Glutamatergic neuron (in vitro differentiated cells): ENCODE data around the gene HHIP. TPM values are rescaled to one million over a fixed set of nuclear protein-coding genes. Genes with fewer than 3 reads are reported as not detected.

ENCODE experiments used
- DNase-seq: peaks from one replicate; pipeline ENCODE4 v3.0.0; 2022
- H3K27ac Mint-ChIP-seq: one replicate; pipeline ENCODE4 v1.8.0; 2020; ENCODE audit warnings: mild to moderate bottlenecking, mixed read lengths, inconsistent platforms; ENCODE audit not compliant: unreplicated experiment
- H3K27me3 Mint-ChIP-seq: one replicate; pipeline ENCODE4 v1.8.0; 2020; ENCODE audit warnings: mild to moderate bottlenecking, moderate library complexity, mixed read lengths, inconsistent platforms; ENCODE audit not compliant: unreplicated experiment
- H3K36me3 Mint-ChIP-seq: one replicate; pipeline ENCODE4 v1.8.0; 2020; ENCODE audit warnings: mild to moderate bottlenecking, mixed read lengths, inconsistent platforms; ENCODE audit not compliant: unreplicated experiment
- H3K4me1 Mint-ChIP-seq: one replicate; pipeline ENCODE4 v1.8.0; 2020; ENCODE audit warnings: mild to moderate bottlenecking, low read depth, mixed read lengths, inconsistent platforms; ENCODE audit not compliant: unreplicated experiment
- H3K4me3 Mint-ChIP-seq: one replicate; pipeline ENCODE4 v1.8.0; 2020; ENCODE audit warnings: mild to moderate bottlenecking, mixed read lengths, inconsistent platforms; ENCODE audit not compliant: unreplicated experiment
- H3K9me3 Mint-ChIP-seq: one replicate; pipeline ENCODE4 v1.8.0; 2020; ENCODE audit warnings: mild to moderate bottlenecking, moderate library complexity, mixed read lengths, inconsistent platforms; ENCODE audit not compliant: unreplicated experiment
- total RNA-seq: library from RNA; stranded (reverse); fragmentation: NEBNext Ultra II Directional; extraction: Animal tissue kit (Norgen Biotek cat#: 25700); gene quantifications from one replicate; pipeline ENCODE4 v1.2.1, GENCODE V29; 2021; ENCODE audit not compliant: unreplicated experiment
- TF ChIP-seq, protein P1 (sequence below): fragments of 200-600 bp; sonication (generic); IDR thresholded peaks from one replicate; pipeline ENCODE4 v1.5.0; 2021; ENCODE audit not compliant: partially characterized antibody, unreplicated experiment

Gene HHIP
- total RNA-seq, 1 donor from 2014 or later, result 9.7 TPM

GRCh38 chr4:144656850-144657249 is 10.9 kb downstream of the HHIP start:
- no peak for DNase-seq
- peaks cover 3% of the 10 kb centered on the region for H3K4me1 Mint-ChIP-seq
- no peaks in the 10 kb centered on the region for H3K27me3 Mint-ChIP-seq
- no peaks in the 10 kb centered on the region for H3K36me3 Mint-ChIP-seq
- no peak overlapping the region for H3K27ac Mint-ChIP-seq
- TF ChIP-seq, protein P1, sequence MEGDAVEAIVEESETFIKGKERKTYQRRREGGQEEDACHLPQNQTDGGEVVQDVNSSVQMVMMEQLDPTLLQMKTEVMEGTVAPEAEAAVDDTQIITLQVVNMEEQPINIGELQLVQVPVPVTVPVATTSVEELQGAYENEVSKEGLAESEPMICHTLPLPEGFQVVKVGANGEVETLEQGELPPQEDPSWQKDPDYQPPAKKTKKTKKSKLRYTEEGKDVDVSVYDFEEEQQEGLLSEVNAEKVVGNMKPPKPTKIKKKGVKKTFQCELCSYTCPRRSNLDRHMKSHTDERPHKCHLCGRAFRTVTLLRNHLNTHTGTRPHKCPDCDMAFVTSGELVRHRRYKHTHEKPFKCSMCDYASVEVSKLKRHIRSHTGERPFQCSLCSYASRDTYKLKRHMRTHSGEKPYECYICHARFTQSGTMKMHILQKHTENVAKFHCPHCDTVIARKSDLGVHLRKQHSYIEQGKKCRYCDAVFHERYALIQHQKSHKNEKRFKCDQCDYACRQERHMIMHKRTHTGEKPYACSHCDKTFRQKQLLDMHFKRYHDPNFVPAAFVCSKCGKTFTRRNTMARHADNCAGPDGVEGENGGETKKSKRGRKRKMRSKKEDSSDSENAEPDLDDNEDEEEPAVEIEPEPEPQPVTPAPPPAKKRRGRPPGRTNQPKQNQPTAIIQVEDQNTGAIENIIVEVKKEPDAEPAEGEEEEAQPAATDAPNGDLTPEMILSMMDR, result no peak
- H3K4me3 Mint-ChIP-seq, result no peak overlapping the region
- no peaks in the 10 kb centered on the region for H3K9me3 Mint-ChIP-seq

DNA sequence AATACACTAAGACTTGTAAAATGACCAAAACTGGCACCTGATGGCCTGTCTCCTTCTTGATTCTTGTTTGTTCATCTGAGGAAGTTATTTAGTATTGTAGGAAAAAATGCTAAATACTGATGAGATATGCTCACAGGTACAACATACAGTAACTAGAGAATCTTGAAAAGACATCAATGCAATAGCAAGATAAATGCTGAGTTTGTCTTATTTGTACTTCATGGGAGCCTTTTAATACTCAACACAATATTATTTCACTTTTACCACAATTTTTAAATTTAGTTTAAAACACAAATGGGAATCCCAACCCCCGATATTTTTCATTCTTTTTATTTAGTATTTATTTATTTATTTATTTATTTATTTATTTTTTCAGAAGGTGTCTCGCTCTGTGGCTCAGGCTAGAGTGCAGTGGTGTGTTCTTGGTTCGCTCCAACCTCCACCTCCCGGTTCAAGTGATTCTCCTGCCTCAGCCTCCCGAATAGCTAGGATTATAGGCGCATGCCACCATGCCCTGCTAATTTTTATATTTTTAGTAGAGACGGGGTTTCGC is 12.1 kb downstream of the HHIP start:
- Mint-ChIP-seq H3K27ac (no peak overlapping the region), H3K4me1 (peaks cover 3% of the 10 kb centered on the region), H3K36me3 (no peaks in the 10 kb centered on the region), H3K9me3 (no peaks in the 10 kb centered on the region), H3K27me3 (no peaks in the 10 kb centered on the region), H3K4me3 (no peak overlapping the region)
- no peak for DNase-seq
- TF ChIP-seq, protein P1, result no peak

DNA sequence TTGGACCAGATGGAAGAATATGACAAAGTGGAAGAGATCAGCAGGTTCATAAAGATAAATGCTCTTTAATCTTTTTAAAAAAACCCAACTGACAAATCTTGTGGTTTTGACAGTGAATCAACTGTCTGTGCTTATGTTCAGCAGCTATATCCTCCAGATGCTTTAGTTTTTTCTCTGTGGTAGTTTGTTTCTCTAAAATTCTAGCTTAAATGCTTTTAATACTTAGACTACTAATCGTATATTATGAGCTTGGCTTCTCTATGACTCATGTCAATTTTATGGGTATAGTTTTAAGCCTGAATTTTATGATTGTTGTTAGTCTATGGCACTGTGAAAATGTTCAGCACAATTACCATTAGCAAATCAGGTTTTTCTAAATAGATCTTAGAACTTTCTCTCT is 12.9 kb downstream of the HHIP start:
- Mint-ChIP-seq H3K36me3 (no peaks in the 10 kb centered on the region), H3K27ac (no peak overlapping the region), H3K9me3 (no peaks in the 10 kb centered on the region), H3K4me3 (no peak overlapping the region), H3K4me1 (peaks cover 3% of the 10 kb centered on the region), H3K27me3 (no peaks in the 10 kb centered on the region)
- no peak for DNase-seq
- TF ChIP-seq, protein P1, result no peak

- DNase-seq, result no peak
- no peak overlapping the region for H3K27ac Mint-ChIP-seq
- no peaks in the 10 kb centered on the region for H3K9me3 Mint-ChIP-seq
- H3K4me3 Mint-ChIP-seq, result no peak overlapping the region
- H3K4me1 Mint-ChIP-seq, result peaks cover 3% of the 10 kb centered on the region
- no peaks in the 10 kb centered on the region for H3K36me3 Mint-ChIP-seq
- H3K27me3 Mint-ChIP-seq, result no peaks in the 10 kb centered on the region
- TF ChIP-seq, protein P1, result no peak
These were observed 13.5 kb downstream of the HHIP start for GRCh38 chr4:144659447-144659846.

- TF ChIP-seq, protein P1, result no peak
- Mint-ChIP-seq H3K27ac (no peak overlapping the region), H3K4me1 (no peaks in the 10 kb centered on the region), H3K27me3 (no peaks in the 10 kb centered on the region), H3K9me3 (peaks cover 2% of the 10 kb centered on the region), H3K4me3 (no peak overlapping the region), H3K36me3 (no peaks in the 10 kb centered on the region)
- no peak for DNase-seq
These were observed 18.0 kb downstream of the HHIP start for GRCh38 chr4:144663834-144664475.
